HCT116 (cell line): ENCODE results near the gene CHSY3. TPM values are rescaled to one million over a fixed set of nuclear protein-coding genes. Genes with fewer than 3 reads are reported as not detected.

ENCODE experiments used
- ATAC-seq: fragments of 200-7000 bp; cut with Tn5 transposase; 2 replicates; pipeline ENCODE4 v1.9.1; 2020; ENCODE audit warnings: mild to moderate bottlenecking, moderate library complexity
- BruUV-seq: library from RNA; stranded (reverse); fragments of 400-500 nt; replicated peaks from 2 replicates; lab custom pipeline; 2021; lab: Mats Ljungman, UMichigan
- CTCF ChIA-PET: fragments of 300-600 bp; sonication (Branson Sonifier 250); formaldehyde crosslinking; loops from one replicate; lab custom pipeline; 2021; ENCODE audit warnings: antibody characterized with exemption; lab: Charles Lee
- POLR2A ChIA-PET: fragments of 300-600, 350-600 bp; sonication (Branson Sonifier 250); formaldehyde crosslinking; loops from one replicate; lab custom pipeline; 2021; ENCODE audit warnings: antibody characterized with exemption; lab: Charles Lee
- RAD21 ChIA-PET, 2 experiments: fragments of 300-600 bp; sonication (Branson Sonifier 250); formaldehyde crosslinking; loops; one replicate each; lab custom pipeline; 2023; ENCODE audit warnings: low total read pairs in 2 of 2; ENCODE audit not compliant: uncharacterized antibody in 2 of 2, unreplicated experiment in 2 of 2, low non-redundant PET in 1 of 2; lab: Charles Lee
- DNase-seq: peaks from one replicate; pipeline ENCODE4 v3.0.0-alpha.2; 2010; ENCODE audit warnings: low read depth, low spot score
- H2AFZ ChIP-seq: fragments of 200-600 bp; shearing (Covaris generic), sonication (generic); 2 replicates; pipeline ENCODE4 v1.6.1; 2017; ENCODE audit warnings: low read depth, mixed run types, mixed read lengths, antibody characterized with exemption, low read length; ENCODE audit not compliant: poor library complexity, severe bottlenecking
- H3K27ac ChIP-seq: 2 replicates; pipeline ENCODE4 v1.5.1; 2012; ENCODE audit warnings: low read depth, low read length
- H3K27me3 ChIP-seq: fragments of 200-600 bp; sonication (generic); 2 replicates; pipeline ENCODE4 v1.6.1; 2016; ENCODE audit warnings: mixed run types, low read length, mixed read lengths; ENCODE audit not compliant: insufficient read depth
- H3K36me3 ChIP-seq, 2 experiments: fragments of 200-500 bp in 1 of 2; fragments of 200-600 bp in 1 of 2; sonication (Bioruptor generic) in 1 of 2; sonication (generic) in 1 of 2; 2 replicates each; pipeline versions ENCODE4 v1.5.1 to v1.6.1; 2014 to 2016; ENCODE audit warnings: low read length in 2 of 2, inconsistent platforms in 1 of 2, mixed read lengths in 1 of 2, mixed run types in 1 of 2; ENCODE audit not compliant: insufficient read depth in 2 of 2, control insufficient read depth in 1 of 2
- H3K4me1 ChIP-seq, 2 experiments: fragments of 200-600 bp in 1 of 2; sonication (generic) in 1 of 2; 2 replicates each; pipeline versions ENCODE4 v1.5.1 to v1.6.1; 2012 to 2017; ENCODE audit warnings: low read length in 2 of 2, inconsistent platforms in 1 of 2, mild to moderate bottlenecking in 1 of 2, mixed read lengths in 1 of 2, mixed run types in 1 of 2, moderate library complexity in 1 of 2; ENCODE audit not compliant: insufficient read depth in 2 of 2, control insufficient read depth in 1 of 2
- H3K4me2 ChIP-seq: fragments of 200-600 bp; sonication (generic); 2 replicates; pipeline ENCODE4 v1.6.1; 2017; ENCODE audit warnings: mixed run types, low read length, mixed read lengths
- H3K4me3 ChIP-seq, 2 experiments: fragments of 200-600 bp in 1 of 2; sonication (generic) in 1 of 2; replicated peaks in 1 of 2; 2 replicates each; pipeline ENCODE4 v1.5.1; 2011 to 2016; ENCODE audit warnings: low read length in 2 of 2, control low read depth in 1 of 2, low read depth in 1 of 2, mild to moderate bottlenecking in 1 of 2, mixed read lengths in 1 of 2, mixed run types in 1 of 2
- H3K79me2 ChIP-seq: fragments of 200-600 bp; sonication (generic); 2 replicates; pipeline ENCODE4 v1.6.1; 2017; ENCODE audit warnings: mild to moderate bottlenecking, mixed run types, low read length, moderate library complexity, mixed read lengths; ENCODE audit not compliant: insufficient read depth
- H3K9ac ChIP-seq: fragments of 200-600 bp; sonication (generic); 2 replicates; pipeline ENCODE4 v1.6.1; 2016; ENCODE audit warnings: low read length, mixed read lengths
- H3K9me2 ChIP-seq: fragments of 200-600 bp; sonication (generic), shearing (Covaris generic); 2 replicates; pipeline ENCODE4 v1.6.1; 2017; ENCODE audit warnings: mixed run types, mild to moderate bottlenecking, moderate library complexity; ENCODE audit not compliant: insufficient read depth
- H3K9me3 ChIP-seq, 2 experiments: fragments of 200-500 bp in 1 of 2; fragments of 200-600 bp in 1 of 2; sonication (Bioruptor generic) in 1 of 2; sonication (generic) in 1 of 2; 2 replicates each; pipeline ENCODE4 v1.6.1; 2014 to 2017; ENCODE audit warnings: low read length in 2 of 2, mixed read lengths in 2 of 2, inconsistent platforms in 1 of 2, low read depth in 1 of 2, mild to moderate bottlenecking in 1 of 2, mixed run types in 1 of 2, moderate library complexity in 1 of 2; ENCODE audit not compliant: control insufficient read depth in 1 of 2, insufficient read depth in 1 of 2
- H4K20me1 ChIP-seq: fragments of 200-600 bp; sonication (generic), shearing (Covaris generic); 2 replicates; pipeline ENCODE4 v1.6.1; 2017; ENCODE audit warnings: mixed run types, mild to moderate bottlenecking, moderate library complexity; ENCODE audit not compliant: insufficient read depth
- CBX3 ChIP-seq: IDR thresholded peaks from 2 replicates; pipeline ENCODE4 v1.6.1; 2012; ENCODE audit warnings: low read depth
- CEBPB ChIP-seq: IDR thresholded peaks from 2 replicates; pipeline ENCODE4 v1.6.1; 2012; ENCODE audit warnings: low read depth
- CTCF ChIP-seq, 3 experiments: fragments of 200-600 bp in 1 of 3; sonication (generic) in 1 of 3; IDR thresholded peaks in 2 of 3; conservative IDR thresholded peaks in 1 of 3; 2 replicates each; pipeline ENCODE4 v1.5.1; 2012 to 2017; ENCODE audit warnings: low read depth in 2 of 3, low read length in 2 of 3, antibody characterized with exemption in 1 of 3, borderline replicate concordance in 1 of 3, control low read depth in 1 of 3, mild to moderate bottlenecking in 1 of 3, mixed read lengths in 1 of 3, mixed run types in 1 of 3, moderate library complexity in 1 of 3; ENCODE audit not compliant: insufficient read depth in 1 of 3
- EGR1 ChIP-seq: IDR thresholded peaks from 2 replicates; pipeline ENCODE4 v1.6.1; 2012; ENCODE audit warnings: low read depth
- EZH2 ChIP-seq: fragments of 200-600 bp; sonication (generic); IDR thresholded peaks from 2 replicates; pipeline ENCODE4 v1.6.1; 2017; ENCODE audit warnings: antibody characterized with exemption, mixed run types
- EZH2phosphoT487 ChIP-seq: fragments of 200-600 bp; IDR thresholded peaks from 2 replicates; pipeline ENCODE4 v1.6.1; 2018; ENCODE audit warnings: antibody characterized with exemption, borderline replicate concordance
- FOSL1 ChIP-seq: IDR thresholded peaks from 2 replicates; pipeline ENCODE4 v1.6.1; 2012; ENCODE audit warnings: low read depth
- JUND ChIP-seq: IDR thresholded peaks from 2 replicates; pipeline ENCODE4 v1.6.1; 2012
- MAX ChIP-seq: IDR thresholded peaks from 2 replicates; pipeline ENCODE4 v1.6.1; 2012
- REST ChIP-seq: IDR thresholded peaks from 2 replicates; pipeline ENCODE4 v1.6.1; 2012; ENCODE audit warnings: low read depth
- SP1 ChIP-seq: IDR thresholded peaks from 2 replicates; pipeline ENCODE4 v1.6.1; 2012; ENCODE audit warnings: low read depth
- SRF ChIP-seq: IDR thresholded peaks from 2 replicates; pipeline ENCODE4 v1.6.1; 2012; ENCODE audit warnings: low read depth
- YY1 ChIP-seq: IDR thresholded peaks from 2 replicates; pipeline ENCODE4 v1.6.1; 2011; ENCODE audit warnings: low read length, low read depth, moderate library complexity, mild to moderate bottlenecking; ENCODE audit not compliant: insufficient replicate concordance; ENCODE audit errors: extremely low read depth
- ZBTB33 ChIP-seq: IDR thresholded peaks from 2 replicates; pipeline ENCODE4 v1.6.1; 2011; ENCODE audit warnings: mild to moderate bottlenecking, low read length, moderate library complexity; ENCODE audit not compliant: insufficient replicate concordance; ENCODE audit errors: extremely low read depth
- ZFX ChIP-seq: fragments of 450-650 bp; IDR thresholded peaks from 2 replicates; pipeline ENCODE4 v1.6.1; 2017
- ZNF274 ChIP-seq: fragments of 200-500 bp; sonication (Bioruptor generic); IDR thresholded peaks from 2 replicates; pipeline ENCODE4 v1.6.1; 2014; ENCODE audit warnings: mild to moderate bottlenecking, low read depth, low read length, inconsistent platforms
- intact Hi-C: fragments of 100-400 bp; cut with micrococcal nuclease; formaldehyde crosslinking; loops from 2 replicates; pipeline ENCODE4 v1.10.0; 2022
- total RNA-seq: library from RNA; stranded (reverse); gene quantifications from one replicate; pipeline ENCODE4 v1.2.1, GENCODE V29; 2021; ENCODE audit not compliant: unreplicated experiment

The CHSY3 gene
- total RNA-seq, 1 experiment from 2014 or later = 2.3 TPM

- TF ChIP-seq ZBTB33 (no peak), CBX3 (no peak), SP1 (no peak), YY1 (no peak), CEBPB (no peak), MAX (no peak), EZH2 (no peak), SRF (no peak)
These were observed 58.2 kb downstream of the CHSY3 start (continued) for GRCh38 chr5:129962506-129962905.

- Histone ChIP-seq H3K4me1 (peaks cover 0 to 7% of the 10 kb centered on the region in 2 experiments; a peak in 1 of 4 replicates), H2AFZ (no peak overlapping the region), H3K27ac (no peak overlapping the region), H3K9ac (no peak overlapping the region), H3K4me3 (no peak overlapping the region), H3K4me2 (no peak overlapping the region), H4K20me1 (no peaks in the 10 kb centered on the region), H3K79me2 (no peaks in the 10 kb centered on the region), H3K9me2 (no peaks in the 10 kb centered on the region), H3K27me3 (no peaks in the 10 kb centered on the region), H3K9me3 (no peaks in the 10 kb centered on the region), H3K36me3 (no peaks in the 10 kb centered on the region)
- DNase-seq (no peak), ATAC-seq (no peak)
- ChIA-PET RAD21 (no interaction called here), CTCF (interaction anchor here (0.6 kb wide), 1 partner anchor 161 kb away, joined by 3 read pairs; no protein-coding TSS in a partner anchor), POLR2A (no interaction called here)
- intact Hi-C loops = no loop called here
- BruUV-seq = no TSS peak
- TF ChIP-seq ZBTB33 (no peak), CTCF (IDR thresholded peaks at IDR 0.05 in 2 of 3, conservative IDR thresholded peaks at IDR 0.05 in 1 of 3; ENCODE audit: borderline replicate concordance in 1 of 3, insufficient read depth in 1 of 3, low read depth in 2 of 3, low read length in 2 of 3) (no peak), EZH2 (no peak), EZH2phosphoT487 (no peak), JUND (no peak), EGR1 (no peak), REST (no peak), ZNF274 (no peak), FOSL1 (no peak), ZFX (no peak)
These were observed 59.1 kb downstream of the CHSY3 start for GRCh38 chr5:129963359-129963758.
